Fibroblast of lung (primary cell): ENCODE data around the gene KRTAP4-5. TPM values are rescaled to one million over a fixed set of nuclear protein-coding genes. Genes with fewer than 3 reads are reported as not detected.
A peak's percentile ranks its signal among the peaks of the same experiment; 100 is the strongest.
"Not testable (repeated sequence)": the region's sequence is repeated elsewhere in the genome, so short reads cannot be mapped to it uniquely, and the experiment has no call there.

Experiments used
- DNase-seq, 2 donors: peaks; one replicate each; pipeline versions ENCODE4 v3.0.0 to v3.0.0-alpha.2; 2010; ENCODE audit warnings: low read depth in 2 of 2
- H2AFZ ChIP-seq: 2 replicates; pipeline ENCODE4 v1.5.1; 2012; ENCODE audit warnings: low read length, control low read depth, inconsistent platforms
- H3K27ac ChIP-seq: 2 replicates; pipeline ENCODE4 v1.5.1; 2011; ENCODE audit warnings: low read length, control low read depth; ENCODE audit not compliant: insufficient read depth
- H3K27me3 ChIP-seq: 2 replicates; pipeline ENCODE4 v1.5.1; 2011; ENCODE audit warnings: mild to moderate bottlenecking, low read length; ENCODE audit not compliant: control insufficient read depth, insufficient read depth
- H3K36me3 ChIP-seq: 2 replicates; pipeline ENCODE4 v1.5.1; 2011; ENCODE audit warnings: low read length; ENCODE audit not compliant: control insufficient read depth, insufficient read depth
- H3K4me1 ChIP-seq: 2 replicates; pipeline ENCODE4 v1.5.1; 2011; ENCODE audit warnings: low read length; ENCODE audit not compliant: control insufficient read depth, insufficient read depth; ENCODE audit errors: extremely low read depth
- H3K4me2 ChIP-seq: 2 replicates; pipeline ENCODE4 v1.5.1; 2011; ENCODE audit warnings: low read length, control low read depth; ENCODE audit not compliant: insufficient read depth; ENCODE audit errors: extremely low read depth
- H3K4me3 ChIP-seq, 4 experiments: fragments of 200-600 bp in 1 of 4; sonication (generic) in 1 of 4; replicated peaks in 1 of 4; 2 replicates each; pipeline ENCODE4 v1.5.1; 2011 to 2016; ENCODE audit warnings: low read length in 4 of 4, low read depth in 3 of 4, mild to moderate bottlenecking in 3 of 4, control low read depth in 2 of 4, inconsistent platforms in 1 of 4, mixed read lengths in 1 of 4; ENCODE audit not compliant: insufficient read depth in 1 of 4; ENCODE audit errors: control extremely low read depth in 1 of 4
- H3K79me2 ChIP-seq: 2 replicates; pipeline ENCODE4 v1.5.1; 2012; ENCODE audit warnings: mild to moderate bottlenecking, low read length, inconsistent platforms; ENCODE audit not compliant: control insufficient read depth, insufficient read depth
- H3K9ac ChIP-seq: 2 replicates; pipeline ENCODE4 v1.5.1; 2011; ENCODE audit warnings: mild to moderate bottlenecking, low read length, control low read depth; ENCODE audit not compliant: insufficient read depth
- H3K9me3 ChIP-seq: 2 replicates; pipeline ENCODE4 v1.5.1; 2012; ENCODE audit warnings: low read depth, low read length; ENCODE audit not compliant: control insufficient read depth, insufficient read depth
- H4K20me1 ChIP-seq: 2 replicates; pipeline ENCODE4 v1.5.1; 2011; ENCODE audit warnings: low read length; ENCODE audit not compliant: control insufficient read depth, insufficient read depth; ENCODE audit errors: extremely low read depth
- EZH2 ChIP-seq: IDR thresholded peaks from 2 replicates; pipeline ENCODE4 v1.5.1; 2012; ENCODE audit warnings: low read length, control low read depth, mild to moderate bottlenecking; ENCODE audit errors: missing control alignments
- polyA plus RNA-seq, 2 donors: library from polyadenylated mRNA; depleted of rRNA in 1 of 2; stranded (reverse) in 1 of 2; unstranded in 1 of 2; fragments of >200 nt; gene quantifications; 2 replicates each; pipeline ENCODE4 v1.2.1, GENCODE V29; 2011 to 2012; ENCODE audit warnings: missing spikeins in 1 of 2
- total RNA-seq: library from RNA; depleted of rRNA; stranded (reverse); fragments of >200 nt; gene quantifications from 2 replicates; pipeline ENCODE4 v1.2.1, GENCODE V29; 2014
- TF ChIP-seq, protein P1 (sequence below), 2 donors: IDR thresholded peaks in 1 of 2; conservative IDR thresholded peaks in 1 of 2; 1 replicate in 1 of 2; 2 replicates in 1 of 2; pipeline ENCODE4 v1.5.1; 2011 to 2012; ENCODE audit warnings: low read length in 2 of 2, control low read depth in 1 of 2, inconsistent platforms in 1 of 2, low read depth in 1 of 2, mild to moderate bottlenecking in 1 of 2

The KRTAP4-5 gene
- total and polyA plus RNA-seq, 2 donors (not counting 1 experiment from before 2014, with no cell fraction given) = not detected

DNA sequence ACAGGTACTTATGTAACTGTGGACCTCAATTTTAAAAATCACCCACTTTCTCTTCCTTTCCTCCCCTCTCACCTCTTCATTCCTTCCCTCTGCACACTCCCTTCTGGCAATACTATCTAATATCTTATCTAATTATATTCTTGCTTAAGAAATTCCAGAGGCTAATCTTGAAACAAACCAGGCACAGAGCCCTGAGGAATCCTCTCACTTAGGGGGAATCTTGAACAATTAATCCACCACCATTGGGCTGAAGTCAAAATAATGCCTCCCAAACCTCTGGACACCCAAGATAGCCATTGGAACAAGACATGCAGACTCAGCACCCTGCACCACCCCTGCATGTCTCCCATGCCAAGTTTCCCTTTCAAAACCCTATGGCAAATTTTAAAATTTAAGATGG lies 8.3 kb downstream of the KRTAP4-5 start:
- no peak overlapping the region for H3K9ac ChIP-seq
- no peaks in the 10 kb centered on the region for H4K20me1 ChIP-seq
- no peaks in the 10 kb centered on the region for H3K9me3 ChIP-seq
- H2AFZ ChIP-seq = no peak overlapping the region
- TF ChIP-seq EZH2 = no peak
- TF ChIP-seq, protein P1, sequence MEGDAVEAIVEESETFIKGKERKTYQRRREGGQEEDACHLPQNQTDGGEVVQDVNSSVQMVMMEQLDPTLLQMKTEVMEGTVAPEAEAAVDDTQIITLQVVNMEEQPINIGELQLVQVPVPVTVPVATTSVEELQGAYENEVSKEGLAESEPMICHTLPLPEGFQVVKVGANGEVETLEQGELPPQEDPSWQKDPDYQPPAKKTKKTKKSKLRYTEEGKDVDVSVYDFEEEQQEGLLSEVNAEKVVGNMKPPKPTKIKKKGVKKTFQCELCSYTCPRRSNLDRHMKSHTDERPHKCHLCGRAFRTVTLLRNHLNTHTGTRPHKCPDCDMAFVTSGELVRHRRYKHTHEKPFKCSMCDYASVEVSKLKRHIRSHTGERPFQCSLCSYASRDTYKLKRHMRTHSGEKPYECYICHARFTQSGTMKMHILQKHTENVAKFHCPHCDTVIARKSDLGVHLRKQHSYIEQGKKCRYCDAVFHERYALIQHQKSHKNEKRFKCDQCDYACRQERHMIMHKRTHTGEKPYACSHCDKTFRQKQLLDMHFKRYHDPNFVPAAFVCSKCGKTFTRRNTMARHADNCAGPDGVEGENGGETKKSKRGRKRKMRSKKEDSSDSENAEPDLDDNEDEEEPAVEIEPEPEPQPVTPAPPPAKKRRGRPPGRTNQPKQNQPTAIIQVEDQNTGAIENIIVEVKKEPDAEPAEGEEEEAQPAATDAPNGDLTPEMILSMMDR (conservative IDR thresholded peaks at IDR 0.05 in 1 of 2, IDR thresholded peaks at IDR 0.05 in 1 of 2; ENCODE audit: low read depth in 1 of 2, low read length in 2 of 2) = no peak
- DNase-seq = no peak
- H3K27me3 ChIP-seq = no peaks in the 10 kb centered on the region
- no peak overlapping the region for H3K27ac ChIP-seq
- no peaks in the 10 kb centered on the region for H3K36me3 ChIP-seq
- no peaks in the 10 kb centered on the region for H3K4me1 ChIP-seq
- H3K4me2 ChIP-seq = no peak overlapping the region
- no peak overlapping the region for H3K4me3 ChIP-seq
- H3K79me2 ChIP-seq = no peaks in the 10 kb centered on the region

DNA sequence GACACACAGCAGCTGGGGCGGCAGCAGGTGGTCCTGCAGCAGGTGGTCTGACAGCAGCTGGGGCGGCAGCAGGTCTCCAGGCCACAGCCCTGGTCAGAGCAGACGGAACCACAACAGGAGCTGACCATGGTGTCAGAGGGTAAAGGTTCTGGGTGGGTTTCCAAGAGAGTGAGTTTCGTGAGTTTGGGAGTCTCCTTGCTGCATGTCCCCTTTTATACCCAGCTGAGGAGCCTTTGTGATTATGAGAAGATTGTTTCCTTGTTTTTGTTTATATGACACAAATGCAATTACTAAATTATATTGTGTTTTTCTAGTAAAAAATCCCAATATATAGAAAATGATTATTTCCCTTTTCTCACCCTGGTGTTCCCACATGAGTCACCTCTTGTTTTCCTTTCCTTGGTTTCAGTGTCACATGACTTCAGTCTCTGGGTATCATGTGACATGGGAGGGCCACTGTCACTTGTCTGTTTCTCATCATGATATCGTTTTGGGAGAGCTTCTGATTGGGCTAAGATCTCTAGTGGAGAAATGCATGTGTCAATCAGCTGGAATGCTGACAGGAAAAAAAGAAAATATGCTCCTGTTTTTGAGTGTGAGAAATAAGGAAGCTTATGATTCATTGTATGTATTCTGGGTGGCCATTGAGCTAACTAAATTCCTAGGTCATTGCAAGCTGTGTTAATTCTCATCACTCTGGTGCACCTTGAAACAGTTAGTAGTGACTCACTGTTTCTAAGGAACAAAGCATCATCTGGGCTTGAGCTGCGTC lies 9.1 kb downstream of the KRTAP4-5 start, which contains the start of gene KRTAP4-6:
KRTAP4-6 (minus strand) TSS at position 185 of the 772 bp plus-strand sequence; CDS start at position 128, 57 bp downstream.
- peak in 1 of 2 donors; percentile 85 for DNase-seq
- H4K20me1 ChIP-seq = no peaks in the 10 kb centered on the region
- H2AFZ ChIP-seq = no peak within 1 kb of the TSS
- H3K9ac ChIP-seq = no peak within 1 kb of the TSS
- H3K9me3 ChIP-seq = no peaks in the 10 kb centered on the region
- TF ChIP-seq, protein P1 (conservative IDR thresholded peaks at IDR 0.05 in 1 of 2, IDR thresholded peaks at IDR 0.05 in 1 of 2; ENCODE audit: low read depth in 1 of 2, low read length in 2 of 2) = no peak
- no peak for TF ChIP-seq EZH2
- H3K4me3 ChIP-seq = no peak within 1 kb of the TSS
- no peaks in the 10 kb centered on the region for H3K27me3 ChIP-seq
- no peak within 1 kb of the TSS for H3K4me2 ChIP-seq
- H3K27ac ChIP-seq = no peak within 1 kb of the TSS
- H3K79me2 ChIP-seq = no peaks in the 10 kb centered on the region
- H3K36me3 ChIP-seq = no peaks in the 10 kb centered on the region
- H3K4me1 ChIP-seq = no peaks in the 10 kb centered on the region

DNA sequence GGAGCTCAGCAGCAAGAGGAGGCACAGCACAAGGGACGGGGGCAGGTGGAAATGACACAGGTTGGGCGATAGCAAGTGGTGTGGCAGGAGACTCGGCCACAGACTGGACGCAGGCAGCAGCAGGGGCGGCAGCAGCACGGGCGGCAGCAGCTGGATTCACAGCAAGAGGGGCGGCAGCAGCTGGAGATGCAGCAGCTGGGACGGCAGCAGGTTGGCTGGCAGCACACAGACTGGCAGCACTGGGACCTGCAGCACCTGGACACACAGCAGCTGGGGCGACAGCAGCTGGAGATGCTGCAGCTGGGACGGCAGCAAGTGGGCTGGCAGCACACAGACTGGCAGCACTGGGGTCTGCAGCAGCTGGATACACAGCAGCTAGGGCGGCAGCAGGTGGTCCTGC lies 9.8 kb downstream of the KRTAP4-5 start:
- H3K27ac ChIP-seq = not testable (repeated sequence)

More for the DNA sequence above, 9.8 kb downstream of the KRTAP4-5 start:
- H3K4me2 ChIP-seq, H3K9ac ChIP-seq, DNase-seq, H2AFZ ChIP-seq, H3K27me3 ChIP-seq, H3K9me3 ChIP-seq, H3K36me3 ChIP-seq, H4K20me1 ChIP-seq, H3K4me1 ChIP-seq, H3K4me3 ChIP-seq, H3K79me2 ChIP-seq: not testable (repeated sequence)
